Measurements from ENCODE around the gene ZNF771.

DNA sequence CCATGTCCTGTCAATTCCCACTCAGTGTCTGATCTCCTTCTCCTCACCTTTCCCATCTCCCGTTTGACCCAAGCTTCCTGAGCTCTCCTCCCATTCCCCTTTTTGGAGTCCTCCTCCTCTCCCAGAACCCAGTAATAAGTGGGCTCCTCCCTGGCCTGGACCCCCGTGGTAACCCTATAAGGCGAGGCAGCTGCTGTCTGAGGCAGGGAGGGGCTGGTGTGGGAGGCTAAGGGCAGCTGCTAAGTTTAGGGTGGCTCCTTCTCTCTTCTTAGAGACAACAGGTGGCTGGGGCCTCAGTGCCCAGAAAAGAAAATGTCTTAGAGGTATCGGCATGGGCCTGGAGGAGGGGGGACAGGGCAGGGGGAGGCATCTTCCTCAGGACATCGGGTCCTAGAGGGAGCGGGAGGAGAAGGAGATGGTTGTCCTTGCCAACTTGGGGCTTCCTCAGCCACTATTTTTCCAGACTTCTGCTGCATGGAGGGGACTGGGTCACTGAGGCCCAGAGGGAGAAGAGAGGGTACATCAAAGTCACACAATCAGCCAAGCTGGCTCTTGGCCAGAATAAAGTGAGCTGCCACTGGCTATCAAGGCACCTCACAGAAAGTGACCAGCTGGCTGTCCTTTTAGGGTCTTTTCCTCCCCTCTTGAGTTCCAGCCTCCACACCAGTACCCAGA is 35.2 kb upstream of the ZNF771 start:
- TF ChIP-seq CTCF (IDR thresholded peaks at IDR 0.05): no peak
- no peak for TF ChIP-seq POLR2A (IDR thresholded peaks at IDR 0.05)

All from adrenal gland (tissue), 5 donors.